ENCODE data around the gene SIK1. TPM values are rescaled to one million over a fixed set of nuclear protein-coding genes. Genes with fewer than 3 reads are reported as not detected.

Gene SIK1
- total RNA-seq, 4 donors from 2014 or later = 3.8 to 86.6 (median 14.5) TPM

DNA sequence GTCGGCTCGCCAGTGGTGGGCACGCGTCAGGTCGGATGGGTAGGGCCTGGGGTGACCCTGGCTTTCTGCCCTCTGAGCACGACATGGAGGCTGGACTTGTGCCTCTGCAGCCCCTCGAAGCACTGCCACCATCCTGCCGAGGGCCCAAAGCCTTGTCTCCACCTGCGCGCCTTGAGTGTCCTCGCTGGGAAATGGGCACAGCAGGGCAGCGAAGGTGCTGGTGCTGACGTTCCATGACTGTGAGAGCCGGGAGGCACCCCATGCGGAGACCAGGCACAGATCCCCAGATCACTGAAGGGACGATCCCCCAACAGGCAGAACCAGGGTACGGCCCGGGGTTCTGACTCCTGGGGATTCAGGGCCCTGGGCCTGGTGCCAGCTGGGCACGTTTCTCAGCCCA lies 60.3 kb downstream of the SIK1 start:
- DNase-seq (ENCODE audit: low spot score) (no peak), ATAC-seq (ENCODE audit: low FRiP score) (no peak)
- TF ChIP-seq, protein P1, sequence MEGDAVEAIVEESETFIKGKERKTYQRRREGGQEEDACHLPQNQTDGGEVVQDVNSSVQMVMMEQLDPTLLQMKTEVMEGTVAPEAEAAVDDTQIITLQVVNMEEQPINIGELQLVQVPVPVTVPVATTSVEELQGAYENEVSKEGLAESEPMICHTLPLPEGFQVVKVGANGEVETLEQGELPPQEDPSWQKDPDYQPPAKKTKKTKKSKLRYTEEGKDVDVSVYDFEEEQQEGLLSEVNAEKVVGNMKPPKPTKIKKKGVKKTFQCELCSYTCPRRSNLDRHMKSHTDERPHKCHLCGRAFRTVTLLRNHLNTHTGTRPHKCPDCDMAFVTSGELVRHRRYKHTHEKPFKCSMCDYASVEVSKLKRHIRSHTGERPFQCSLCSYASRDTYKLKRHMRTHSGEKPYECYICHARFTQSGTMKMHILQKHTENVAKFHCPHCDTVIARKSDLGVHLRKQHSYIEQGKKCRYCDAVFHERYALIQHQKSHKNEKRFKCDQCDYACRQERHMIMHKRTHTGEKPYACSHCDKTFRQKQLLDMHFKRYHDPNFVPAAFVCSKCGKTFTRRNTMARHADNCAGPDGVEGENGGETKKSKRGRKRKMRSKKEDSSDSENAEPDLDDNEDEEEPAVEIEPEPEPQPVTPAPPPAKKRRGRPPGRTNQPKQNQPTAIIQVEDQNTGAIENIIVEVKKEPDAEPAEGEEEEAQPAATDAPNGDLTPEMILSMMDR (IDR thresholded peaks at IDR 0.05) = no peak

DNA sequence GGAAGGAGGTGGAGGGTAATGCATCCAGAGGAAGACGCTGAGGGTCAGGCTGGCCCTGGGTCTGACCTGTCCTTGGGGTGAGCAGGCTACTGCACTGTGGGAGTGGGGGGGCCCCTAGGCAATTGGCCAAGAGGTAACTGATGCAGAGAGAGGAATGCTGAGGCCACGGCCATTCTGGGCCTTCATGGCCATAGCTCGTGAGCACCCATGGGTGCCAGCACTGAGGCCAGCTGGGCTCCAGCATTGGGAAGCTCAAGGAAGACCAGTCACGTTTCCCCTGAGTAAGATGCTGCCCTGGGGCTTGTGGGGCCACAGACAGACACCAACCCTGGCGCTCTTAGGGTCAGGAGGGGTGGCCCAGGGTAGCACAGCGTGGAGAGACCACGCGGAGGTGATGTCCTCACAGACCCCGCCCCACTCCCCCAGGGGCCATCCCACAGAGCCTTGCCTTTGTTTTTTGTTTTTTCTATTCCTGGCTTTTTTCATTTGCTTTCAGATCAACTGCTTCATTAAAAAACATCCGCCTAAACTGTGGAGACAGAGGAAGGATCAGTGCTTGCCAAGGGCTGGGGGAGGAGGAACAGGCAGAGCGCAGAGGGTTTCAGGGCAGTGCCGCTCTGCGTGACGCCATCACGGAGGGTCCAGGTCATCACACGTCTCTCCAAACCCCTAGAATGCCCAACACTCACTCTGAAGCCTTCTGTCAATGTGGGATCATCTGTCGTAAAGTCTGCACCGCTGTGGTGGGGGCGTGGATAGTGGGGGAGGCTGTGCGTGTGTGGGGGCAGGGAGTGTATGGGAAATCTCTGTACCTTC lies 61.1 kb downstream of the SIK1 start:
- DNase-seq (ENCODE audit: low spot score) (no peak), ATAC-seq (ENCODE audit: low FRiP score) (peak; percentile 49)
- TF ChIP-seq, protein P1 (IDR thresholded peaks at IDR 0.05) = no peak

DNA sequence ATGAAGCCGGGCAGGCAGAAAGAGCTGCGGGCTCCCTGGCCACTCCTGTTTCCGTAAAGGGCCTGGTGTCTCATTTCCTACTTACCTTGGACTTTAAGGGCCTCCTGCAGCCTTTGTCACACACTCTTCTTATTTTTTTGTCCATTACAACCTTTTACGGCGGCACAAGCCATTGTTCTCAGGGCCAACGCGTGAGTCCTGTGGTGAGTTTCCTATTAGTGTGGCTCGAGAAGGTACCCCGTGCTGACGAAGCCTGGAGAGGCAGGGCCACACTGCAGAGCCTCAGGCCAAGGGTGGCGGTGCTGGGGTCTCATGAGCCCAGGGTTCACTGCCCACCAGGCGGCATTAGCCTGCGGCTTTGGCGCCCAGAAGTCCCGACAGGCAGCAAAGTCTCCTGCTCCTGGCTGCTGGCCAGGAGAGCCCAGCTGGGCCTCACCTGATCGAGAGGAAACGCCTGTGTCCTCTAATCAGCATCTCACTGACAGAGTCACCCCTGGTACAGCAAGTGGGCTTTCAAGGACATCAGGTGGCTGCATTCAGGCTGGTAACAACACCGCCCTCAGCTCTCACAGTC lies 62.0 kb downstream of the SIK1 start:
- TF ChIP-seq, protein P1 (IDR thresholded peaks at IDR 0.05) = no peak
- ATAC-seq (ENCODE audit: low FRiP score) = no peak
- no peak for DNase-seq (ENCODE audit: low spot score)

Other genes starting within 250 kb of the SIK1 start
- 1 to 10 TPM in 2 of 4 donors, under 1 TPM in 1, not detected in 1; 0.94 to 1.6 (median 1.1) TPM for gene HSF2BP, start 232.4 kb upstream of the SIK1 start, total RNA-seq
- 10 to 100 TPM; 19.4 to 47.4 (median 22.0) TPM for gene RRP1B, start 232.4 kb upstream of the SIK1 start, total RNA-seq